Measurements from ENCODE around the gene JAK1. TPM values are rescaled to one million over a fixed set of nuclear protein-coding genes. Genes with fewer than 3 reads are reported as not detected.

JAK1 gene
- total RNA-seq, 1 experiment from 2014 or later, result 27.8 TPM

- no peak overlapping the region for H3K27ac Mint-ChIP-seq
- CTCF ChIA-PET, result no interaction called here
- POLR2A ChIA-PET, result no interaction called here
- peaks cover 8% of the 10 kb centered on the region for H3K36me3 Mint-ChIP-seq
- ATAC-seq (no peak), DNase-seq (ENCODE audit: low spot score) (no peak)
- TF ChIP-seq ZNF317 (CRISPR knock-in tag; IDR thresholded peaks at IDR 0.05; ENCODE audit: borderline replicate concordance, low read depth), result no peak
- no peak for TF ChIP-seq ERG (CRISPR knock-in tag; IDR thresholded peaks at IDR 0.05)
- no peaks in the 10 kb centered on the region for H3K4me1 Mint-ChIP-seq
- H3K27me3 Mint-ChIP-seq (ENCODE audit: low read depth), result no peaks in the 10 kb centered on the region
- H3K4me3 Mint-ChIP-seq, result no peak overlapping the region
- H3K9me3 Mint-ChIP-seq, result peaks cover under 1% of the 10 kb centered on the region; the same call in 1 of the 2 replicates
These were observed 155.2 kb downstream of the JAK1 start for GRCh38 chr1:64811131-64811530.

GRCh38 chr1:64810001-64810400, 156.3 kb downstream of the JAK1 start:
- Mint-ChIP-seq H3K36me3 (peaks cover 3% of the 10 kb centered on the region), H3K4me3 (no peak overlapping the region), H3K27me3 (ENCODE audit: low read depth) (no peaks in the 10 kb centered on the region), H3K27ac (no peak overlapping the region), H3K9me3 (no peaks in the 10 kb centered on the region), H3K4me1 (no peaks in the 10 kb centered on the region)
- ATAC-seq (no peak), DNase-seq (ENCODE audit: low spot score) (no peak)
- ChIA-PET POLR2A (no interaction called here), CTCF (no interaction called here)
- TF ChIP-seq PRRX2 (CRISPR knock-in tag; IDR thresholded peaks at IDR 0.05), result no peak
- TF ChIP-seq ZNF317 (CRISPR knock-in tag; IDR thresholded peaks at IDR 0.05; ENCODE audit: borderline replicate concordance, low read depth), result no peak
- TF ChIP-seq ZNF121 (CRISPR knock-in tag; IDR thresholded peaks at IDR 0.05), result no peak
- TF ChIP-seq FOXK1 (CRISPR knock-in tag; IDR thresholded peaks at IDR 0.05), result no peak
- no peak for TF ChIP-seq EMX1 (CRISPR knock-in tag; IDR thresholded peaks at IDR 0.05)
- TF ChIP-seq CDX4 (CRISPR knock-in tag; IDR thresholded peaks at IDR 0.05; ENCODE audit: borderline replicate concordance), result no peak
- no peak for TF ChIP-seq KAT7 (CRISPR knock-in tag; IDR thresholded peaks at IDR 0.05; ENCODE audit: borderline replicate concordance)

- ATAC-seq (no peak), DNase-seq (ENCODE audit: low spot score) (no peak)
- Mint-ChIP-seq H3K27me3 (ENCODE audit: low read depth) (no peaks in the 10 kb centered on the region), H3K4me3 (no peak overlapping the region), H3K36me3 (peaks cover 4% of the 10 kb centered on the region; the same call in 1 of the 2 replicates), H3K9me3 (no peaks in the 10 kb centered on the region), H3K27ac (no peak overlapping the region), H3K4me1 (no peaks in the 10 kb centered on the region)
- CTCF ChIA-PET, result no interaction called here
- POLR2A ChIA-PET, result no interaction called here
- TF ChIP-seq NFE2L1 (CRISPR knock-in tag; IDR thresholded peaks at IDR 0.05), result no peak
- TF ChIP-seq ATF3 (CRISPR knock-in tag; conservative IDR thresholded peaks at IDR 0.05), result no peak
- TF ChIP-seq ZNF423 (CRISPR knock-in tag; IDR thresholded peaks at IDR 0.05), result no peak
- no peak for TF ChIP-seq ZNF425 (CRISPR knock-in tag; conservative IDR thresholded peaks at IDR 0.05)
- TF ChIP-seq ZNF671 (CRISPR knock-in tag; IDR thresholded peaks at IDR 0.05), result no peak
- no peak for TF ChIP-seq NR3C1 (CRISPR knock-in tag; conservative IDR thresholded peaks at IDR 0.05; ENCODE audit: low read depth)
- no peak for TF ChIP-seq E2F1 (CRISPR knock-in tag; IDR thresholded peaks at IDR 0.05)
- no peak for TF ChIP-seq FOXK1 (CRISPR knock-in tag; IDR thresholded peaks at IDR 0.05)
- no peak for TF ChIP-seq STAT6 (CRISPR knock-in tag; conservative IDR thresholded peaks at IDR 0.05; ENCODE audit: low read depth)
- no peak for TF ChIP-seq CREM (CRISPR knock-in tag; IDR thresholded peaks at IDR 0.05)
- no peak for TF ChIP-seq ERG (CRISPR knock-in tag; IDR thresholded peaks at IDR 0.05)
- TF ChIP-seq ZNF232 (CRISPR knock-in tag; IDR thresholded peaks at IDR 0.05), result no peak
- no peak for TF ChIP-seq ATF1 (CRISPR knock-in tag; IDR thresholded peaks at IDR 0.05)
- no peak for TF ChIP-seq HMGXB4 (CRISPR knock-in tag; IDR thresholded peaks at IDR 0.05)
- no peak for TF ChIP-seq ZBTB21 (CRISPR knock-in tag; IDR thresholded peaks at IDR 0.05; ENCODE audit: borderline replicate concordance)
- no peak for TF ChIP-seq RORB (CRISPR knock-in tag; IDR thresholded peaks at IDR 0.05)
These were observed 157.0 kb downstream of the JAK1 start for GRCh38 chr1:64809309-64809708.

All from WTC11 (cell line).